Mucosa of descending colon (tissue), 3 donors: ENCODE measurements around the gene DAAM1. TPM values are rescaled to one million over a fixed set of nuclear protein-coding genes. Genes with fewer than 3 reads are reported as not detected.

ENCODE experiments used
- ATAC-seq: fragments of 200-7000 bp; cut with Tn5 transposase; one replicate; pipeline ENCODE4 v1.9.1; 2020; ENCODE audit warnings: mild to moderate bottlenecking, moderate library complexity
- DNase-seq, 3 donors: peaks; one replicate each; pipeline ENCODE4 v3.0.0-alpha.2; 2020
- H3K36me3 ChIP-seq: fragments of 200-600 bp; one replicate; pipeline ENCODE4 v1.8.0; 2021; ENCODE audit warnings: low read depth, mild to moderate bottlenecking
- H3K4me1 ChIP-seq: fragments of 200-600 bp; one replicate; pipeline ENCODE4 v1.8.0; 2021; ENCODE audit warnings: low read depth, mild to moderate bottlenecking
- H3K4me3 ChIP-seq: fragments of 200-600 bp; one replicate; pipeline ENCODE4 v1.8.0; 2021; ENCODE audit warnings: mild to moderate bottlenecking
- H3K9me3 ChIP-seq: fragments of 200-600 bp; one replicate; pipeline ENCODE4 v1.8.0; 2021; ENCODE audit warnings: mild to moderate bottlenecking
- CTCF ChIP-seq: fragments of 200-600 bp; IDR thresholded peaks from one replicate; pipeline ENCODE4 v1.8.0; 2022; ENCODE audit warnings: antibody characterized with exemption, mild to moderate bottlenecking
- intact Hi-C, 2 donors: fragments of 100-400 bp; cut with DNase I in 1 of 2; cut with micrococcal nuclease in 1 of 2; formaldehyde crosslinking; loops; one replicate each; pipeline versions ENCODE4 v1.11.0 to v1.11.1; 2022; cut with DNase I, micrococcal nuclease
- total RNA-seq, 3 donors: library from RNA; stranded (reverse); fragmentation: NEBNext Ultra II Directional in 2 of 3; extraction: Animal tissue kit (Norgen Biotek cat#: 25700) in 2 of 3; gene quantifications; one replicate each; pipeline versions ENCODE4 v1.2.1 to v1.2.4, GENCODE V29; 2021 to 2023
- donor health status: DM: no; HTN: no; CAD: no; lungs with moderate emphysema.
- donor health status: DM: no; HTN: no; CAD: no.
- donor health status: DM: no; HTN: yes; CAD: no.

DAAM1 gene
- total RNA-seq, 3 donors from 2014 or later: 41.0 to 85.4 (median 49.6) TPM

- Histone ChIP-seq H3K4me1 (no peaks in the 10 kb centered on the region), H3K4me3 (no peak overlapping the region), H3K9me3 (no peaks in the 10 kb centered on the region), H3K36me3 (no peaks in the 10 kb centered on the region)
- ATAC-seq (peak; percentile 55), DNase-seq (no peak)
- TF ChIP-seq CTCF: no peak
- intact Hi-C loops: no loop called here
Measured at GRCh38 chr14:59161561-59162175, 26.8 kb upstream of the DAAM1 start.

GRCh38 chr14:59166258-59166657 is 22.2 kb upstream of the DAAM1 start:
- Histone ChIP-seq H3K36me3 (no peaks in the 10 kb centered on the region), H3K9me3 (no peaks in the 10 kb centered on the region), H3K4me3 (no peak overlapping the region), H3K4me1 (no peaks in the 10 kb centered on the region)
- no peak for TF ChIP-seq CTCF
- intact Hi-C loops: no loop called here
- DNase-seq: no peak
- ATAC-seq: no peak

- no peak for DNase-seq
- Histone ChIP-seq H3K4me1 (no peaks in the 10 kb centered on the region), H3K4me3 (no peak overlapping the region), H3K36me3 (no peaks in the 10 kb centered on the region), H3K9me3 (no peaks in the 10 kb centered on the region)
- peak; percentile 24 for ATAC-seq
- intact Hi-C loops: no loop called here
- no peak for TF ChIP-seq CTCF
Measured at GRCh38 chr14:59175404-59175803, 13.1 kb upstream of the DAAM1 start.

- DNase-seq (no peak), ATAC-seq (no peak)
- no peaks in the 10 kb centered on the region for H3K36me3 ChIP-seq
- no peaks in the 10 kb centered on the region for H3K9me3 ChIP-seq
- TF ChIP-seq CTCF: no peak
- intact Hi-C loops: no loop called here
- no peak overlapping the region for H3K4me3 ChIP-seq
- no peaks in the 10 kb centered on the region for H3K4me1 ChIP-seq
Measured at GRCh38 chr14:59176765-59177164, 11.7 kb upstream of the DAAM1 start.

- no peaks in the 10 kb centered on the region for H3K36me3 ChIP-seq
- no peaks in the 10 kb centered on the region for H3K4me1 ChIP-seq
- no peak overlapping the region for H3K4me3 ChIP-seq
- ATAC-seq (no peak), DNase-seq (no peak)
- H3K9me3 ChIP-seq: no peaks in the 10 kb centered on the region
- TF ChIP-seq CTCF: no peak
- intact Hi-C loops: no loop called here
Measured at GRCh38 chr14:59177262-59177661, 11.2 kb upstream of the DAAM1 start.

GRCh38 chr14:59181791-59182190 is 6.7 kb upstream of the DAAM1 start:
- no peak for ATAC-seq
- no peak for DNase-seq
- no peaks in the 10 kb centered on the region for H3K4me1 ChIP-seq
- H3K36me3 ChIP-seq: no peaks in the 10 kb centered on the region
- H3K9me3 ChIP-seq: no peaks in the 10 kb centered on the region
- H3K4me3 ChIP-seq: no peak overlapping the region
- TF ChIP-seq CTCF: no peak
- intact Hi-C loops: no loop called here
